ENCODE measurements around the gene TERB1. TPM values are rescaled to one million over a fixed set of nuclear protein-coding genes. Genes with fewer than 3 reads are reported as not detected.

TERB1 gene
- total and polyA plus RNA-seq, 2 experiments from 2014 or later = 0.07 TPM; not detected in 1

GRCh38 chr16:66776457-66776856 is 24.9 kb downstream of the TERB1 start:
- H3K4me2 ChIP-seq = no peak overlapping the region
- H3K27ac ChIP-seq = no peak overlapping the region
- no peak overlapping the region for H2AFZ ChIP-seq
- H3K27me3 ChIP-seq = no peaks in the 10 kb centered on the region
- H3K4me3 ChIP-seq = no peak overlapping the region
- DNase-seq (ENCODE audit: low spot score) = no peak
- no peaks in the 10 kb centered on the region for H3K9me3 ChIP-seq (ENCODE audit: low read depth)
- H3K4me1 ChIP-seq (ENCODE audit: insufficient read depth) = no peaks in the 10 kb centered on the region
- no peaks in the 10 kb centered on the region for H3K36me3 ChIP-seq (replicated peaks; ENCODE audit: insufficient read depth, low read depth)
- H4K20me1 ChIP-seq (ENCODE audit: insufficient read depth, poor library complexity, severe bottlenecking) = no peaks in the 10 kb centered on the region
- TF ChIP-seq CTCF (IDR thresholded peaks at IDR 0.05; ENCODE audit: poor library complexity) (no peak), EZH2 (IDR thresholded peaks at IDR 0.05; ENCODE audit: borderline replicate concordance) (no peak), EZH2phosphoT487 (IDR thresholded peaks at IDR 0.05; ENCODE audit: low read depth, severe bottlenecking, unreplicated experiment) (no peak)
- no peaks in the 10 kb centered on the region for H3K9me2 ChIP-seq (replicated peaks; ENCODE audit: insufficient read depth)
- no peaks in the 10 kb centered on the region for H3K79me2 ChIP-seq

- Histone ChIP-seq H3K4me3 (no peak overlapping the region), H3K4me1 (ENCODE audit: insufficient read depth) (no peaks in the 10 kb centered on the region), H3K27me3 (no peaks in the 10 kb centered on the region), H3K9me2 (replicated peaks; ENCODE audit: insufficient read depth) (no peaks in the 10 kb centered on the region), H4K20me1 (ENCODE audit: insufficient read depth, poor library complexity, severe bottlenecking) (no peaks in the 10 kb centered on the region), H3K36me3 (replicated peaks; ENCODE audit: insufficient read depth, low read depth) (no peaks in the 10 kb centered on the region), H3K27ac (no peak overlapping the region), H3K4me2 (no peak overlapping the region), H3K79me2 (no peaks in the 10 kb centered on the region), H2AFZ (no peak overlapping the region), H3K9me3 (ENCODE audit: low read depth) (no peaks in the 10 kb centered on the region)
- 83% methylated on average over 2 of the region's 2 CpGs for WGBS (ENCODE audit: low lambda C conversion rate, missing lambda C conversion rate)
- TF ChIP-seq EZH2 (IDR thresholded peaks at IDR 0.05; ENCODE audit: borderline replicate concordance) (no peak), CTCF (IDR thresholded peaks at IDR 0.05; ENCODE audit: poor library complexity) (no peak), EZH2phosphoT487 (IDR thresholded peaks at IDR 0.05; ENCODE audit: low read depth, severe bottlenecking, unreplicated experiment) (no peak)
- DNase-seq (ENCODE audit: low spot score) = no peak
Measured at GRCh38 chr16:66774981-66775380, 26.4 kb downstream of the TERB1 start.

GRCh38 chr16:66758086-66758485 is 43.3 kb downstream of the TERB1 start:
- Histone ChIP-seq H3K79me2 (no peaks in the 10 kb centered on the region), H3K4me1 (ENCODE audit: insufficient read depth) (no peaks in the 10 kb centered on the region), H4K20me1 (ENCODE audit: insufficient read depth, poor library complexity, severe bottlenecking) (no peaks in the 10 kb centered on the region), H3K9me2 (replicated peaks; ENCODE audit: insufficient read depth) (no peaks in the 10 kb centered on the region), H3K27me3 (no peaks in the 10 kb centered on the region), H3K9me3 (ENCODE audit: low read depth) (no peaks in the 10 kb centered on the region), H3K27ac (no peak overlapping the region), H2AFZ (no peak overlapping the region), H3K36me3 (replicated peaks; ENCODE audit: insufficient read depth, low read depth) (no peaks in the 10 kb centered on the region), H3K4me2 (no peak overlapping the region), H3K4me3 (no peak overlapping the region)
- DNase-seq (ENCODE audit: low spot score) = no peak
- no peak for TF ChIP-seq EZH2phosphoT487 (IDR thresholded peaks at IDR 0.05; ENCODE audit: low read depth, severe bottlenecking, unreplicated experiment)
- TF ChIP-seq EZH2 (IDR thresholded peaks at IDR 0.05; ENCODE audit: borderline replicate concordance) = no peak
- TF ChIP-seq CTCF (IDR thresholded peaks at IDR 0.05; ENCODE audit: poor library complexity) = no peak

- peaks cover 12% of the 10 kb centered on the region for H4K20me1 ChIP-seq (ENCODE audit: insufficient read depth, poor library complexity, severe bottlenecking)
- H3K4me3 ChIP-seq = no peak overlapping the region
- no peak overlapping the region for H3K4me2 ChIP-seq
- H3K36me3 ChIP-seq (replicated peaks; ENCODE audit: insufficient read depth, low read depth) = no peaks in the 10 kb centered on the region
- H3K27me3 ChIP-seq = no peaks in the 10 kb centered on the region
- H3K4me1 ChIP-seq (ENCODE audit: insufficient read depth) = peaks cover 6% of the 10 kb centered on the region
- TF ChIP-seq EZH2phosphoT487 (IDR thresholded peaks at IDR 0.05; ENCODE audit: low read depth, severe bottlenecking, unreplicated experiment) = no peak
- no peaks in the 10 kb centered on the region for H3K9me3 ChIP-seq (ENCODE audit: low read depth)
- H3K79me2 ChIP-seq = peaks cover 20% of the 10 kb centered on the region
- 57% methylated on average over 3 of the region's 3 CpGs for WGBS (ENCODE audit: low lambda C conversion rate, missing lambda C conversion rate)
- H2AFZ ChIP-seq = no peak overlapping the region
- no peak overlapping the region for H3K27ac ChIP-seq
- H3K9me2 ChIP-seq (replicated peaks; ENCODE audit: insufficient read depth) = no peaks in the 10 kb centered on the region
- DNase-seq (ENCODE audit: low spot score) = no peak
Measured at GRCh38 chr16:66754819-66755218, 46.6 kb downstream of the TERB1 start.

All from hepatocyte (in vitro differentiated cells).